MM.1S (cell line): ENCODE data around the gene FGF21.

Experiments
- EZH2 ChIP-seq: fragments of 300-600 bp; sonication (generic); optimal IDR thresholded peaks from 2 replicates; pipeline ENCODE3; 2017; ENCODE audit warnings: low read depth, mild to moderate bottlenecking, antibody characterized with exemption, low read length, mixed read lengths
- EZH2phosphoT487 ChIP-seq: fragments of 300-600 bp; sonication (generic); IDR thresholded peaks from 2 replicates; pipeline ENCODE4 v1.6.1; 2018; ENCODE audit warnings: antibody characterized with exemption, low read length

DNA sequence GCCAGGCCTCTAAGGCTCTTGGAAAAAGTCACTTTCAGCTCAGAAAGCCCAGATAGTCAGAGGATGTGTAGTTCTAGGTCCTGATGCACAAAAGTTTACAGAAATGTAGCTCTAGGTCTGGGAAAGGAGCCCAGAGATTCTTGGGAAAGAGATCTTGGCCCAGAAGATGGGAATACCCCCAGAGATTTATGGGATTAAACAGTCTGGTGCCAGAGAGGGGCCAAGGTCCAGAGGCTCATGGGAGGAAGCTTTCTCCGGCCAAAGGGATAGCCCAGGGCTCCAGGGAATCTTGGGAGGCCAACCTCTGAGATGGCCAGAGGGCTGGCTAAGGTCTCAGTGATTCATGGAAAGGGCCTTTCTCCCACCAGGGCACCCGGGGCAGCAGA lies 40.4 kb downstream of the FGF21 start:
- no peak for TF ChIP-seq EZH2
- no peak for TF ChIP-seq EZH2phosphoT487
